HG02840 (cell line): Measurements from ENCODE around the gene CYTH3.
"Not testable (repeated sequence)": the region's sequence is repeated elsewhere in the genome, so short reads cannot be mapped to it uniquely, and the experiment has no call there.

Source experiments
- ATAC-seq: cut with Tn5 transposase; IDR thresholded peaks from one replicate; pipeline ENCODE4 v1.9.1; 2021; ENCODE audit warnings: mild to moderate bottlenecking, moderate library complexity, moderate number of reproducible peaks; ENCODE audit not compliant: unreplicated experiment, low FRiP score

The CYTH3 gene

GRCh38 chr7:6235029-6235871 lies 37.2 kb downstream of the CYTH3 start:
- ATAC-seq = no peak

- ATAC-seq = no peak
These were observed 38.0 kb downstream of the CYTH3 start for GRCh38 chr7:6234384-6234783.

GRCh38 chr7:6232534-6232933 lies 39.9 kb downstream of the CYTH3 start:
- ATAC-seq = no peak

- ATAC-seq = no peak
These were observed 40.3 kb downstream of the CYTH3 start for GRCh38 chr7:6232116-6232515.

GRCh38 chr7:6231184-6231583 lies 41.2 kb downstream of the CYTH3 start:
- ATAC-seq = no peak

GRCh38 chr7:6229284-6229683 lies 43.1 kb downstream of the CYTH3 start:
- ATAC-seq = not testable (repeated sequence)

- no peak for ATAC-seq
These were observed 43.8 kb downstream of the CYTH3 start for GRCh38 chr7:6228361-6229229.

GRCh38 chr7:6227294-6227846 lies 45.1 kb downstream of the CYTH3 start:
- ATAC-seq = no peak

- no peak for ATAC-seq
These were observed 46.1 kb downstream of the CYTH3 start for GRCh38 chr7:6226194-6226799.

- not testable (repeated sequence) for ATAC-seq
These were observed 49.0 kb downstream of the CYTH3 start for GRCh38 chr7:6223411-6223810.

- not testable (repeated sequence) for ATAC-seq
These were observed 49.4 kb downstream of the CYTH3 start for GRCh38 chr7:6223010-6223409.

- no peak for ATAC-seq
These were observed 50.8 kb downstream of the CYTH3 start for GRCh38 chr7:6221340-6222319.

- no peak for ATAC-seq
These were observed 54.1 kb downstream of the CYTH3 start for GRCh38 chr7:6218329-6218728.

- ATAC-seq = no peak
These were observed 60.4 kb downstream of the CYTH3 start for GRCh38 chr7:6212008-6212407.

GRCh38 chr7:6210621-6211372 lies 61.6 kb downstream of the CYTH3 start:
- no peak for ATAC-seq

GRCh38 chr7:6209340-6209739 lies 63.1 kb downstream of the CYTH3 start:
- ATAC-seq = no peak

GRCh38 chr7:6208573-6209328 lies 63.7 kb downstream of the CYTH3 start:
- ATAC-seq = no peak

GRCh38 chr7:6205971-6206660 lies 66.3 kb downstream of the CYTH3 start:
- no peak for ATAC-seq
